Breast epithelium (tissue), 4 donors: ENCODE data around the gene NPHP4. TPM values are rescaled to one million over a fixed set of nuclear protein-coding genes. Genes with fewer than 3 reads are reported as not detected.

Experiments
- DNase-seq, 2 donors: peaks; one replicate each; pipeline ENCODE4 v3.0.0-alpha.2; 2019; ENCODE audit warnings: low spot score in 2 of 2
- H3K27ac ChIP-seq, 2 donors: fragments of 200-600 bp; sonication (generic) in 1 of 2; one replicate each; pipeline ENCODE4 v1.5.1; 2016 to 2019; ENCODE audit warnings: mild to moderate bottlenecking in 1 of 2
- H3K27me3 ChIP-seq, 2 donors: fragments of 200-600 bp; sonication (generic) in 1 of 2; one replicate each; pipeline versions ENCODE4 v1.5.1 to v1.6.0; 2017 to 2019; ENCODE audit warnings: control low read depth in 1 of 2, mild to moderate bottlenecking in 1 of 2
- H3K36me3 ChIP-seq: fragments of 200-600 bp; one replicate; pipeline ENCODE4 v1.5.1; 2019
- H3K4me1 ChIP-seq, 2 donors: fragments of 200-600 bp; sonication (generic); one replicate each; pipeline ENCODE4 v1.5.1; 2016 to 2019; ENCODE audit warnings: control low read depth in 1 of 2
- H3K4me3 ChIP-seq, 3 donors: fragments of 200-600 bp; sonication (generic); 1 replicate in 2 of 3; 2 replicates in 1 of 3; pipeline ENCODE4 v1.5.1; 2016 to 2019; ENCODE audit warnings: mild to moderate bottlenecking in 3 of 3, moderate library complexity in 2 of 3
- H3K9me3 ChIP-seq, 2 donors: fragments of 200-600 bp; sonication (generic) in 1 of 2; one replicate each; pipeline ENCODE4 v1.5.1; 2016 to 2019; ENCODE audit warnings: control low read depth in 1 of 2
- CTCF ChIP-seq, 3 donors: fragments of 450-650 bp; IDR thresholded peaks; one replicate each; pipeline ENCODE4 v1.5.1; 2016 to 2017; ENCODE audit warnings: antibody characterized with exemption in 3 of 3, mild to moderate bottlenecking in 3 of 3, moderate library complexity in 3 of 3
- POLR2A ChIP-seq: fragments of 450-650 bp; IDR thresholded peaks from one replicate; pipeline ENCODE4 v1.6.1; 2016; ENCODE audit warnings: antibody characterized with exemption, mild to moderate bottlenecking, moderate library complexity
- POLR2AphosphoS5 ChIP-seq, 3 donors: sonication (generic); formaldehyde crosslinking; IDR thresholded peaks; one replicate each; pipeline ENCODE4 v1.6.1; 2017; ENCODE audit warnings: antibody characterized with exemption in 3 of 3
- intact Hi-C: fragments of 100-400 bp; cut with DNase I; formaldehyde crosslinking; loops from one replicate; pipeline ENCODE4 v1.15.1; 2023; ENCODE audit warnings: low total_unique reads
- total RNA-seq, 3 donors: library from RNA; depleted of rRNA; stranded (reverse); fragments of >200 nt; gene quantifications; one replicate each; pipeline ENCODE4 v1.1.0, GENCODE V29; 2016

The NPHP4 gene
- total RNA-seq, 3 donors from 2014 or later = 7.0 to 18.7 (median 18.1) TPM

DNA sequence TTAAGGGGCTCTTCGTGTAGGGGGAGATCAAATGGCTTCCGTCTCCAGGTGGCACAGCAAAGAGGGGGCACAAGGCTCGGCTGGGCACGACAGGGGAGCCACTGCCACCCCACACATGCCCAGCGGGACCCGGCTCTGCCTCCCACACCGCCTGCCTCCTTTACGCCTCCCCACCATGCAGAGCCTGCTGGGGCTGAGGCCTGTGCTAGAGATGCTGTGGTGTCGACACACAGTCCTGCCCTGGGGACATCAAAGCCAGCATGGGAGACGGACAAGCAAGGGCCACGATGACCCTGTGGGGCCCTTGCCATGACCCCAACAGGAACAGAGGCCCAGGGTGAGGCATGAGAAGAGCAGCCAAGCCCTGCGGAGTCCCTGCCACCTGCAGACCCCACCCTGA, 102.8 kb downstream of the NPHP4 start:
- intact Hi-C loops = no loop called here
- no peaks in the 10 kb centered on the region for H3K4me1 ChIP-seq
- H3K36me3 ChIP-seq = no peaks in the 10 kb centered on the region
- H3K27ac ChIP-seq = no peak overlapping the region
- no peaks in the 10 kb centered on the region for H3K27me3 ChIP-seq
- TF ChIP-seq CTCF (IDR thresholded peaks at IDR 0.05) = no peak
- no peak for TF ChIP-seq POLR2A
- no peak for TF ChIP-seq POLR2AphosphoS5 (IDR thresholded peaks at IDR 0.05)
- H3K4me3 ChIP-seq = no peak overlapping the region
- no peak for DNase-seq
- H3K9me3 ChIP-seq = no peaks in the 10 kb centered on the region

DNA sequence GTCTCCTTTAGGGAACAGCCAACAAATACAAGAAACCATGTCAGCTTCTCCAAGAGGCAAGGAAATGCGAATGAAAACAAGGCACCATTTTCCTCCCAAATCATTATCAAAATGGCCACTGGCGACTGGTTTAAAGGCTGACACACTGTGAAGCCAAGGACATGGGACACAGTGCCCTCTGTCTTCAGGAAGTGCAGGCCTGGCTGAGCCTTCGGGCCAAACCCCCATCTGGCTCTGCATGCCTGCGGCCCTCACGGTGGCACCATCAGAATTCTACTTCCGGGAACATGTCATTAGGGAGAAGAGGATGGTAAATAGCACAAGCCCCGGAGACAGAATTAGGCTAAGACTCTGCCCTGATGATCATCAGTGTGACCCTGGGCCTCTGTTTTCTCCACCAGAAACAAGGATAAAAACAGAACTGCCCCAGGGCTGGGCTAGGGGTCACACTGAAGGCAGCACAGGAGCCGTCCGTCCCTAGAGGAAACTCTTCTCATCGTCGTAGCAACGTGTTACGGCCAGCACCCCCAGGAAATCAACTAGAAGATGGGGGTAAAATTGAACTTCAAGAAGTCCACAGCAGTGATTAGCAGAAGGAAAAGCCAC, 103.5 kb downstream of the NPHP4 start:
- TF ChIP-seq POLR2AphosphoS5 (IDR thresholded peaks at IDR 0.05) = no peak
- TF ChIP-seq CTCF (IDR thresholded peaks at IDR 0.05) = no peak
- no peak for TF ChIP-seq POLR2A
- intact Hi-C loops = no loop called here
- no peaks in the 10 kb centered on the region for H3K9me3 ChIP-seq
- no peak overlapping the region for H3K4me3 ChIP-seq
- no peaks in the 10 kb centered on the region for H3K27me3 ChIP-seq
- no peaks in the 10 kb centered on the region for H3K36me3 ChIP-seq
- H3K4me1 ChIP-seq = no peaks in the 10 kb centered on the region
- DNase-seq = no peak
- H3K27ac ChIP-seq = no peak overlapping the region

GRCh38 chr1:5887971-5888361, 104.3 kb downstream of the NPHP4 start:
- Histone ChIP-seq H3K27ac (no peak overlapping the region), H3K4me1 (no peaks in the 10 kb centered on the region), H3K4me3 (no peak overlapping the region), H3K36me3 (no peaks in the 10 kb centered on the region), H3K27me3 (no peaks in the 10 kb centered on the region), H3K9me3 (no peaks in the 10 kb centered on the region)
- no peak for DNase-seq
- TF ChIP-seq POLR2A (no peak), POLR2AphosphoS5 (IDR thresholded peaks at IDR 0.05) (no peak), CTCF (IDR thresholded peaks at IDR 0.05) (no peak)
- intact Hi-C loops = no loop called here

DNA sequence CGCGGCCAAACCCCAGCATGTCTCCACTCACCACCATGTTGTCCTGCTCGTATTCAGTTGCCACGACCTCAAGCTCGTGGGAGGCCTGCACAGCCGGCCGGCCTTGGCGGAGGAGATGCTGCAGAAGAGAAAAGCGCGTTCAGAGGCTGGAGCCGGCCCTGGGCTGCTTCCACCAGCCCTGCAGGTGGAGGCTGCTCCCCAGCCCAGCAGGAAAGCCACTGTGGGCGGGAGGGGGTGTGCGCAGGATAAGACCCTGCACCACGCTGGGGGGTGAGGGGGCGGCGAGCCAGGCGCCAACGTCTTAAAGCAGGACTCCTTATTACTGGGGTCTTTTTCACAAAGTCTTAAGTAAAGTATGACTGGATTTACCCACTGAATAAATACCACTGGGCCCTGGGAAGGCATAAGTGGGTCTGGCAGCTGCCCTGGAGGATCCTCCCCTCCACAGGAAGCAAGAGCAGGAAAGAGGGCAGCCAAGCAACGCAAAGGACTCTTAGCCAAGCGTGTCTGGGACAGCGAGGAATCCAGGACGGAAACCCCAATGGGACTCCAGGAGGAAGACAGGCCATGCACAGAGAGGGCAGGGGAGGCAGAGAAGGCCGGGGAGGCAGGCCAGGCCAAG, 104.8 kb downstream of the NPHP4 start:
- TF ChIP-seq POLR2AphosphoS5 (IDR thresholded peaks at IDR 0.05) = no peak
- TF ChIP-seq CTCF (IDR thresholded peaks at IDR 0.05) = no peak
- no peak for TF ChIP-seq POLR2A
- no peak overlapping the region for H3K27ac ChIP-seq
- H3K4me1 ChIP-seq = no peaks in the 10 kb centered on the region
- intact Hi-C loops = no loop called here
- H3K9me3 ChIP-seq = no peaks in the 10 kb centered on the region
- DNase-seq = no peak
- no peak overlapping the region for H3K4me3 ChIP-seq
- no peaks in the 10 kb centered on the region for H3K36me3 ChIP-seq
- H3K27me3 ChIP-seq = no peaks in the 10 kb centered on the region

- no peaks in the 10 kb centered on the region for H3K36me3 ChIP-seq
- no peaks in the 10 kb centered on the region for H3K9me3 ChIP-seq
- intact Hi-C loops = no loop called here
- DNase-seq = no peak
- H3K4me3 ChIP-seq = no peak overlapping the region
- TF ChIP-seq POLR2A (no peak), POLR2AphosphoS5 (IDR thresholded peaks at IDR 0.05) (no peak), CTCF (IDR thresholded peaks at IDR 0.05) (no peak)
- H3K27me3 ChIP-seq = no peaks in the 10 kb centered on the region
- no peaks in the 10 kb centered on the region for H3K4me1 ChIP-seq
- no peak overlapping the region for H3K27ac ChIP-seq
These were observed 105.5 kb downstream of the NPHP4 start for GRCh38 chr1:5886541-5887348.
